T follicular helper cell (primary cell): ENCODE results near the gene RPL38.

Source experiments
- DNase-seq: peaks from one replicate; pipeline ENCODE4 v3.0.0-alpha.2; 2020; ENCODE audit warnings: low read depth
- total RNA-seq, 2 experiments: gene quantifications; one replicate each; lab custom pipeline; 2026; lab: John Stamatoyannopoulos, UW

RPL38 gene
- total RNA-seq, result 456 to 529 reads per million in 2 experiments

- DNase-seq, result peak; percentile 95
These were observed at the start of gene RPL38 for GRCh38 chr17:74203439-74204240. TSS of gene RPL38 (plus strand) at chr17:74203678. CDS start at chr17:74203956, 278 bp downstream.

- DNase-seq, result no peak
These were observed 49.6 kb upstream of the RPL38 start for GRCh38 chr17:74153821-74154430.

DNA sequence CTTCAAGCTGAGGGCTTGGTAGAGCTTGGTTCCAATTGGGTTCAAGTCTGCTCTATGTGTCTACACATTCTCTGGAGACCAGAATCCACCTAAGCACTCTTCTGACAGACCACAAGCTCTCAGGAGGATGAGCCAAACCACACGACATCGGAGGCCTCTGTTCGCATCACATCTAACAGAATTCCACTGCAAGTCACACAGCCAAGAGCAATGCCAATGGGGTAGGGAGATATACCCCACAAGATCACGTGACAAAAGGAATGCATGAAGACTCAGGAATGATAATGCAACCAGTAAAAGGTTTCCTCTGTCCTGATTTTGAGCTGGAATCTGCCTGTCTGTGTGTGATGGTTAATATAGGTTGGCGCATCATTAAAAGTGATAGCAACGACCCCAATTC is 46.6 kb upstream of the RPL38 start:
- DNase-seq, result no peak

- DNase-seq, result no peak
These were observed 46.1 kb upstream of the RPL38 start for GRCh38 chr17:74157366-74157765.

GRCh38 chr17:74158761-74159160 is 44.7 kb upstream of the RPL38 start:
- no peak for DNase-seq

- DNase-seq, result no peak
These were observed 44.1 kb upstream of the RPL38 start for GRCh38 chr17:74159226-74159840.

- DNase-seq, result no peak
These were observed 42.6 kb upstream of the RPL38 start for GRCh38 chr17:74160656-74161502.

- no peak for DNase-seq
These were observed 42.0 kb upstream of the RPL38 start for GRCh38 chr17:74161503-74161875.

DNA sequence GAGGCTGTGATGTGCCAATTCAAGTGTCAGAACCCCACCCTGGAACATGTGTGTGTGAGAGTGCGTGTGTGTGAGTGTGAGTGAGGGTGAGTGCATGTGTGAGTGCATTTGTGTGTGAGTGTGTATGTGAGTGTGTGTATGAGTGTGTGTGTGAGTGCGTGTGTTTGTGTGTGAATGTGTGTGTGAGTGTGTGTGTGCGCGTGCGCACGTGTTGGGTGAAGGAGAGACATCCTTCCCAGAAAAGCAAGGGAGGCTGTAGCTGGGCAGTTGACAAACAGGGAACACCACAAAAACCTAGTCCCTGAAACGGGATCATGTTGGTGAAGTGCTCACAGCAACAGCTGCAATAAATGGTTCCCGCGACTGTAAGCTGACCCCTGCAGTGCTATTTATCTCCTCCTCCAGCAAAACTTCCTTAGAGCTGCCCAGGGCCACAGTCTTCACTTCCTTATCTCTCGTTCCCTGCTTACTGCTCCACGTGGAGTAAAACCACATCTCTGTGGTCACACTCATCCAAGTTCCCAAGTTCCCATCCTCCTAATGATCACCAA is 40.1 kb upstream of the RPL38 start:
- DNase-seq, result no peak

DNA sequence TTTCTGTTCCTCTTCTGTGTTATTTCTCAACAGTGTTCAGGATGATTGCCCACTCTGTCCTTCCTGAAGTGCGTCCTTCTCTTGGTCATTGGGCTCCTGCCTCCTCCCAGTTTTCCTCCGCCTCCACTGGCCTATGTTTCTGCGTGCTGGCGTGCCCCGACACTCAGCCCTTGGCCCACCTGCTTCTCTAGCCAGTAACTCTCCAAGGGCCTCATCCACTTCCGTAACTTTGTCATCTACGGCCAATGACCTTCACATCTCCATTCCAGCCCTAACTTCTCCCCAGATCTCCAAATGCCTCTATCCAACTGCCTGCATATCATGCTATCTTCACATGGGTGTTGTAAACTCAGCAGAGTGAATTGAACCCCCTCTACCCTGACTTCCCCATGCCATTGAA is 39.6 kb upstream of the RPL38 start:
- no peak for DNase-seq

DNA sequence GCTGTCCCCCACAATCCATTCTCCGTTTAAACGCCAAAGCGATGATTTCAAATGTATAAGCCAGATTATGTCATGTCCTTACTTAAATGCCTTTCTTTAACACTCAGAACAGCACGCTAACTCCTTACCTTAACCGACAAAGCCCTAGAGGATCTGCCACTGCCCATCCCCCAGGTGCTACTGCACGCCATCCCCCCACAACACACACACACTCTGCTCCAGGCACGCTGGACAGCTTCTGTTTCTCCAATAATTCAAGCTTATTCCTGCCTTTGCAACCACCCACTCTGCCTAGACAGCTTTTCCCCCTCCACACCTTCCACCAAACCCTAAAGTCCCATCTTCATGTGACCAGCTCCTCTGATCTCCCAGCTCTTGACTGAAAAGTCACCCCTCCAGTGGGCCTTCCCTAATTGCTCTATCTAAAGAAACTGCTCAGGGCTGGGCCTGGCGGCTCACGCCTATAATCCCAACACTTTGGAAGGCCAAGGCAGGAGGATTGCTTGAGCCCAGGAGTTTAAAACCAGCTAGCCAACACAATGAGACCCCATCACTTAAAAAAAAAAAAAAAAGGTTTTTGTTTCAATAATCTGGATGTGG is 38.9 kb upstream of the RPL38 start:
- no peak for DNase-seq

DNA sequence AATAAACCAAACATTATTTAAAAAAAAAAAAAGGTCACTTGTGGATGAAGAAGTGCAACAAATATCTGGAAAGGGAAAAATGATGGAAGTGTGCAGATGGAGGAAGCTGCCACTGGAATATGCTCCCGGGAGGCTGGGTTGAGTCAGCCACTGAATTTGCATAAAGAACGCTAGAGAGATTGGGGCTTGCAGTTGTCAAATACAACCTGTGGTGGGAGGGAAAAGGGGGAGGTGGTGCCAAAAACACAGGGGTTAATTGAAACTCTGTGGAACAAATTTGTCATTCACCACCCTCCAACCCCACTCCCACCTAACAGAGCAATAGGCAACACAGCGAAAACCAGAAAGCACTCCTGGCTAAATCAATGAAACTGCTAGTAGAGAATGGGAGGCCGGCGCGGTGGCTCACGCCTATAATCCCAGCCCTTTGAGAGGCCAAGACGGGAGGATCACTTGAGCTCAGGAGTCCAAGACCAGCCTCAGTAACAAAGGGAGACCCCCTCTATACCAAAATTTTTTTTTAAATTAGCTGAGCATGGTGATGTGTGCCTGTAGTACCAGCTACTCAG is 37.6 kb upstream of the RPL38 start:
- no peak for DNase-seq

- DNase-seq, result no peak
These were observed 32.6 kb upstream of the RPL38 start for GRCh38 chr17:74170924-74171323.

DNA sequence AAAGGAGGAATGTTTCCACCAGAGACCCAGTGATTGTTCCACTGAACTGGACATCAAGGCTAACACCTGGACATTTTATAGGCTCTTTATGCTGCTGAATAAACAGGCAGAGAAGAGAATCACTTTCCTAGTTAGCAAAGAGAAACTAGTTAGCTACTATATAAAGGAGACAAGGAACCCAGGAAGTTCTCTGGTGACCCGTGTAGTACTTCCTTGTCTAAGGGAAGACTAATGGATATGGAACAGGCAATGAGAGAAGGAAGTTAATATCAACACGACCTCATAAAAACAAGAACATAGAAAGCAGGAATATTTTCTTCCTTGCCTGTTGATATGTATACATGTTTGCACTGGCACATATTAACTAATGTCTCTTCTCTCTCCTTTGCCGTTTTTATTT is 30.8 kb upstream of the RPL38 start:
- DNase-seq, result no peak

GRCh38 chr17:74176546-74177001 is 26.9 kb upstream of the RPL38 start:
- DNase-seq, result peak; percentile 3

DNA sequence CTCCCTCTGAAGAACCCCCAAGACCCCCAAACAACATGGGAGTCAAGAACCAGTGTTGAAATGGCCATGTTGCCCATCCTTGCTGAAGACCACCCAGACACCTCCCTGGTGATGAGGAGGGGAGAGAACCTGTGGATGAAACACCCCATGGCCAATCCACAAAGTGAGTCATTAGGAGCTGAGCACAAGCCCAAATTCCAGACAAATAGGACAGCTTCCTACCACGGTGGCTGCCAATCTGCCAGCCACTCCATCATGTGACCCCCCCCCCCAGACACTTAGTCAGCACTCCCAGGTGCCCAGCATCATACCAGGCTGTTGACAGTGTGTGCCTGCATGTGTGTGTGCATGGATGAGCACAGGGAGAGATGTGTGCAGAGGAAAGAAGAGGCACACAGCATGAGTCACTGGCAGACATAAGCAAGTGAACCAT is 26.4 kb upstream of the RPL38 start:
- DNase-seq, result no peak

DNA sequence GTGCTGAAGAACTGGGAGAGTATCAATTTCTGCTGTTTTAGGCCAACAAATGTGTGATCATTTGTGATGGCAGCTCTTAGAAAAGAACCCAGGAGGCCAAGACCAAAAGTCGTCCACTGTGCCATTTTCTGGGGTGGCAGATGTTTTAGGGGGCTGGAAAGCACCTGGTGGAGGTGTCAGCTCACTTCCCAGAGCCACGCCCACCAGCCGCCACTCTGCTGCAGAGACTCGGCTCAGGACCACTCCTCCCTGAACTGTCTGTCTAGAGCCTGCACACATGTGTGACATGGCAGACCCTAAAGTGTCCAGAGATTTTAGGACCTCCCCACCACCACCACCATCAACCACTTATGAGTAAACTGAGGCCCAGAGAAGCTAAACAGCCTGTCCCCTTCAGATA is 23.9 kb upstream of the RPL38 start:
- DNase-seq, result no peak

GRCh38 chr17:74180336-74180735 is 23.1 kb upstream of the RPL38 start:
- no peak for DNase-seq

GRCh38 chr17:74181341-74181740 is 22.1 kb upstream of the RPL38 start:
- no peak for DNase-seq

- no peak for DNase-seq
These were observed 21.3 kb upstream of the RPL38 start for GRCh38 chr17:74182041-74182723.
